BE2C (cell line): ENCODE data around the gene TMEM53.

ENCODE experiments used
- DNase-seq: peaks from one replicate; pipeline ENCODE4 v3.0.0-alpha.2; 2020
- H3K27me3 ChIP-seq: fragments of 250-450 bp; sonication (Bioruptor Pico); 2 replicates; pipeline ENCODE4 v1.5.1; 2020; ENCODE audit warnings: mild to moderate bottlenecking
- H3K36me3 ChIP-seq: fragments of 250-450 bp; sonication (Bioruptor Pico); 2 replicates; pipeline ENCODE4 v1.5.1; 2020; ENCODE audit warnings: mild to moderate bottlenecking
- H3K4me1 ChIP-seq: fragments of 250-450 bp; sonication (Bioruptor Pico); 2 replicates; pipeline ENCODE4 v1.5.1; 2020
- H3K4me3 ChIP-seq: 2 replicates; pipeline ENCODE4 v1.5.1; 2011; ENCODE audit warnings: low read depth, low read length
- H3K9me3 ChIP-seq: fragments of 250-450 bp; sonication (Bioruptor Pico); 2 replicates; pipeline ENCODE4 v1.5.1; 2020
- TF ChIP-seq, protein P1 (sequence below): IDR thresholded peaks from 2 replicates; pipeline ENCODE4 v1.5.1; 2012; ENCODE audit warnings: mild to moderate bottlenecking, low read depth, low read length

Gene TMEM53

DNA sequence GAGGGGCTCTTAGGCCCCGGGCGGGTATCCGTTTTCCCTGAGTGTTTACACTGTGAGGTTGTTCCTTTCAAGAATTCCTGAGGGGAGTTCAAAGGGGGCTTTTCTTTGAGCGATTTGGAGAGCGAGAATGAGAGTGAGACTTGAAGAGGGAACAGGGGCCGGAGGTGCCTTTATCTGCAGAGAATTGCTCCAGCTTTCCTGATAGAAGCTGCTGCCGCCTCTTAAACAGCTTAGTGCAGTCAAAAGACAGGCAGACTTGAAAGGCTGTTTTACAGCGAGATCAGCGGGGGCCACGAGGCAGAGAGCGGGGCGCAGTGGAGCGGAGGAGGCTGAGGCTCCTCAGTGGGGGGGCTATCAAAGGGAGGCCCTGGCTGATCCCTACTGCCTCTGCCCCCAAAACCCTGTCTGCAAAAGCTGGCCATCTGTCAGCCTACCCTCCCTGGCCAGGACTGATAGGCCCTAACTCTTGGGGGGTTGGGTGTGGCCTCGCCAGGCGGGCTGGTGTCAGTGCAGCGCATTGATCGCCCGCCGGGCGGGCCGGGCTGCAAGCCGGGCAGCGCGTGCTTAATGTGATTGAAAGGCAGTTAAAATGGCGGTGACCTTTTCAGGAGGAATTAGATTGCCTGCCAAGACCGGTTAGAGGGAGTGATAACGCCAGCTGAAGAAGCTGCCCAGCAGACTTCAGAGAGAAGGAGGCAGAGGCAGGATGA lies 36.4 kb downstream of the TMEM53 start:
- TF ChIP-seq, protein P1, sequence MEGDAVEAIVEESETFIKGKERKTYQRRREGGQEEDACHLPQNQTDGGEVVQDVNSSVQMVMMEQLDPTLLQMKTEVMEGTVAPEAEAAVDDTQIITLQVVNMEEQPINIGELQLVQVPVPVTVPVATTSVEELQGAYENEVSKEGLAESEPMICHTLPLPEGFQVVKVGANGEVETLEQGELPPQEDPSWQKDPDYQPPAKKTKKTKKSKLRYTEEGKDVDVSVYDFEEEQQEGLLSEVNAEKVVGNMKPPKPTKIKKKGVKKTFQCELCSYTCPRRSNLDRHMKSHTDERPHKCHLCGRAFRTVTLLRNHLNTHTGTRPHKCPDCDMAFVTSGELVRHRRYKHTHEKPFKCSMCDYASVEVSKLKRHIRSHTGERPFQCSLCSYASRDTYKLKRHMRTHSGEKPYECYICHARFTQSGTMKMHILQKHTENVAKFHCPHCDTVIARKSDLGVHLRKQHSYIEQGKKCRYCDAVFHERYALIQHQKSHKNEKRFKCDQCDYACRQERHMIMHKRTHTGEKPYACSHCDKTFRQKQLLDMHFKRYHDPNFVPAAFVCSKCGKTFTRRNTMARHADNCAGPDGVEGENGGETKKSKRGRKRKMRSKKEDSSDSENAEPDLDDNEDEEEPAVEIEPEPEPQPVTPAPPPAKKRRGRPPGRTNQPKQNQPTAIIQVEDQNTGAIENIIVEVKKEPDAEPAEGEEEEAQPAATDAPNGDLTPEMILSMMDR = no peak
- Histone ChIP-seq H3K27me3 (no peaks in the 10 kb centered on the region), H3K4me3 (no peak overlapping the region), H3K9me3 (no peaks in the 10 kb centered on the region), H3K36me3 (peaks cover 17% of the 10 kb centered on the region), H3K4me1 (no peaks in the 10 kb centered on the region)
- no peak for DNase-seq

DNA sequence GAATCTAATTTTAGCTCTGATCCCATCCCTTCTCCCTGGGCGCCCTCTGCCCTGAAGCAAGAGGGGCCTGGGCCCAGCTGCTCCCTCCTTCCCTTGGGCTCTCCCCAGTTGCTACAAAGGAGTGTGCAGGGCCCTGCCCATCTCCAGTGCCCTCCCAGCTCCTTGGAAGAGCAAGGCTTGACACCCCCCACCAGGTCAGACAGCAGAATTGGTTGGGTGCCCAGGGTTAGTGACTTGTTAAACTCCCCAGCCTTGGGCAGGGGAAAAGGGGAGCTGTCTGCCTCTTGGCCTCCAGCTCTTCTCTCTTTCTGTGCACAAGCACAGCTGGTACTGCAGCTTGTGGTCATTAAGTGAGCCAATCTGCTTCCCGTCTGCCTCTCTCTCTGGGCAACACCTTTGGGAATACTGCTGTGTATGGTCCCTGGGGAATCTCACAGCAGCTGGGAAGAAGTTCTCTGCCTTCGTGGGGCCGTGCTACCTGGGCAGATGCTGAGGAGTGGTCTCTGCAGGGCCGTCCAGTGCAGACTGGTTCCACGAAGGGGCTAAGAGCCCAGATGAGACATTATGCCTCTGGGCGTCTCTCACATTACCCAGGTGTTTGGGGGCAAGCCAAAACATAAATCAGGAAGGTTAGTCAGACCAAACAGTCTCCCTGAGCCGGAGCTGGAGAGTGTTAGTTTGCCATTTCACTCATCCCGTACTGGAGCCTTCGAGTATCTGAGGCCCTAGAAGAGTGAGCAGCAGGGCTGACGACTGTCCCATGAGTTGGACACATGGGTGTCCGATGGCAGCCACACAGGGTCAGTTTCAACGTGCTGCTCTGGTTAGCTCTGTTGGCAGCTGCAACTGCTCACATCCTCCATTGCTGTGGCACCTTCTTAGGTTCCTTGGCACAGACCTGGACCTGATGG lies 37.3 kb downstream of the TMEM53 start:
- no peak for DNase-seq
- TF ChIP-seq, protein P1 = no peak
- no peaks in the 10 kb centered on the region for H3K9me3 ChIP-seq
- H3K36me3 ChIP-seq = peaks cover 17% of the 10 kb centered on the region
- H3K4me1 ChIP-seq = no peaks in the 10 kb centered on the region
- H3K4me3 ChIP-seq = no peak overlapping the region
- H3K27me3 ChIP-seq = no peaks in the 10 kb centered on the region

DNA sequence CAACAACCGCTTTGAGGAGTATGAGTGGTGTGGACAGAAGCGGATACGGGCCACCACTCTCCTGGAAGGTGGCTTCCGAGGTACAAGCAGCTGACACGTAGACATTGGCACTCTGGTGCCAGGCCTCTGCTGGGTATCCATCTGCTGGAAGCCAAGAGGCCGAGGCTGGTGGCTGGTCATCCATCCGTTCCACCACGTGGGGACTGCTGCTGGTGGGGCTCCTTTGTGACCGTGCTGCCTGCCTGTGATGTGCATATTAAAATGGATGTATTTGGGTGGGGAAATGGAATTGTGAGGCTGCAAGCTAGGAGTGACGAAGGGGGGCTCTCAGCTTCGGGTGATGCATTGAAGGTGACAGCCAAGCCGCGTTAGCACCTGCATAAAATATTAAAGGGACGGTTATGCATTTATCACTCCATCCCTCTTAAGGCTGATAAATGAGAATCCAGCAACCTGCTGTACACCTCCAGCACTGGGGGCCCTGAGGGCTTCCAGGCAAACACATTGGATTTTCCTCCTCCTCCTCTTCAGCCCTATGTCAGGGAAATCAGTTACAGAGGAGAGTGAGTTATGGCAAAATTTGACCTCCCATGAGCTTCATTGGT lies 38.1 kb downstream of the TMEM53 start:
- Histone ChIP-seq H3K4me1 (peaks cover 2% of the 10 kb centered on the region; the same call in 1 of the 2 replicates), H3K9me3 (no peaks in the 10 kb centered on the region), H3K36me3 (peaks cover 17% of the 10 kb centered on the region)

DNA sequence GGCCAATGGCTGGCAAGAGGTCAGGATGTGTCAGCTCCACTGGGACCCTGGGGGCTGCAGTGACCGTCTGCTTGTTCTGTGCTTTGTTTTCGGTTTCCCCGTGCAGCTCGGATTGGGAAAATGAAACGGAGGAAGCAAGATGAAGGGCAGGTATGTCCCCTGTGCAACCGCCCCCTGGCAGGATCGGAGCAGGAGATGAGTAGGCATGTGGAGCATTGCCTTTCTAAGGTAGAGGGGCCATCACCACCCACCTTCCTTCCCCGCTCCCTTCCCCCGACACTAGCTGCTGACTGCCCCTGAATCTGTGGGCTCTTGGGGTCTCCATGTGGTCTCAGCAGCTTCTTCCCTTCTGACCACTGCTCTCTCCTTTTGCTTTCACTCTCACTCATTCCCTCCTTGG lies 38.8 kb downstream of the TMEM53 start:
- H3K27me3 ChIP-seq = no peaks in the 10 kb centered on the region
- H3K4me3 ChIP-seq = no peak overlapping the region
- DNase-seq = no peak
- H3K9me3 ChIP-seq = no peaks in the 10 kb centered on the region
- peaks cover 4% of the 10 kb centered on the region; the same call in 1 of the 2 replicates for H3K4me1 ChIP-seq
- TF ChIP-seq, protein P1 = no peak
- peaks cover 17% of the 10 kb centered on the region for H3K36me3 ChIP-seq

More for the DNA sequence above, 38.1 kb downstream of the TMEM53 start:
- DNase-seq = no peak
- TF ChIP-seq, protein P1 = no peak
- H3K4me3 ChIP-seq = no peak overlapping the region
- no peaks in the 10 kb centered on the region for H3K27me3 ChIP-seq

DNA sequence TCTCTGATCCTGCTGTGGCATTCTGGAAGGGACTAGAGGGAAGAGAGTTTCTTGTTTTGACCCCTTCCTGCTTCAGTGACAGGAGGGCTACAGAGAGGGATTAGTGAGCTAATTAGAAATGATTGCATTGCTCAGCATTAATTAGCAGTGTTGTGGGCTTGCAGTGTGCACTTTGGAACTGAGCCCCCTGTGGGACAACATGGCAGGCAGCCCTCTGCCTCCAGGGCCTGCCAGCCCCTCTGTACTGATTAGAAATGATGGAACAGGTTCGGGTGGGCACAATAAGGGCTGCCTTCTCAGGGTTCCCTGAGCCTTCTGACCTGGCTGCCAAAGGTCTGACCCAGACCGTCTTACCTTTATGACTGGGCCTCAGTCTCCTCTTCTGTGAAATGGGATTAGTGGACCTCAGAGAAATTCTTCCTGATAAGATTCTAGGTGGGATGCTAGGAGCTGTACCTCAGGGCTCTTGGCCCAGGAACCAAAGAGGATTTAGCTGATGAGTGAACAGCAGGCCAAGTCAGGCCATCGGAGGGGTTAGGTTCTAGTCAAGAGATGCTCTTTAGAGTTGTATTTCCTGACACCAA lies 39.6 kb downstream of the TMEM53 start:
- Histone ChIP-seq H3K4me3 (no peak overlapping the region), H3K27me3 (no peaks in the 10 kb centered on the region), H3K9me3 (no peaks in the 10 kb centered on the region), H3K4me1 (peaks cover 4% of the 10 kb centered on the region; the same call in 1 of the 2 replicates), H3K36me3 (peaks cover 17% of the 10 kb centered on the region)
- TF ChIP-seq, protein P1 = no peak
- DNase-seq = no peak
